KG1 (cell line): ENCODE results near the gene SDC4.

ENCODE experiments used
- DNase-seq: peaks from one replicate; lab custom pipeline; 2025; lab: John Stamatoyannopoulos, UW

The SDC4 gene

DNA sequence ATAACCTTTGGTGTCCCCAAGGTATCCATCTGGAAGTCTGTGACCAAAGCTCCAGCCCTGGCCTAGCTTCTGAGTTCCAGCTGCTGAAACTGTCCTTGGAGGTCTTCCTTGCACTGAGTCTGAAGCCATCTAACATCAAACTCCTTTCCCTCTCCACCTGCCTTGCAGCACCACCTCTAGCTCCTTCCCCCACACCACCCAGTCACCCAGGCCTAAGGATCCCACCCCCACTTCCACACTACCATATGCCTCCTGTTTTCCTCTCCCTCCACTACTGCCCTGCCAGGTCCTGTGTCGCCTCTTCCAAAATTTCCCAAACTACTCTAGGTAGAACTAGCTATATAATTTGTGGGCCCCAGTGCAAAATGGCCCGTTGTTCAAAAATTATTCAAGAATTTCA lies 29.3 kb downstream of the SDC4 start:
- no peak for DNase-seq

DNA sequence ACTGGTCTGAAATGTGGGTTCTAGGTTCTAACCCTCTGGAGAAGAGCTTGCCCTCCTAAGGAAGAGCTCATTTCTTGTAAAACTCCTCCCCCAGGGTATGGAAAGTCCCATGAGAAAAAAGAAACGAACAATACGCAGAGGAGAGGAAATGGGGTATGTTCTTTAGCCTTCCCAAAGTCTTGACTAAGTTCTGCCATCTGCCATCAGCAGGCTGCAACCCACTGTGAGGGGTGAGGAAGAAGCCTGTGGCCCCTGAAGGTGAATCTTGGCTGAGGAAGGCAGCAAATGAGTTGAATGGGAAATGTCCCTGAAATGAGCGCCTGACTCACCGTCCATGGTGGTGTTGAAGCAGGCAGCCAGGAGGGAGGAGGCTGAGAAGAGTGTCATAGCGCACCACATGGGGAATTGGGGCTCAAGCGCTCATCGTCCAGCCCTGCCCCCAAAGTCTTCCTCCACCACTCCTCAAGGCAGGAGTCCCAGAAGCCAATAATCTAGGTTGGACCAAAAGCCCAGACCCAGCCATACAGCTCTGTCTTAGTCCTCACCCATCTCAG lies 29.8 kb downstream of the SDC4 start:
- no peak for DNase-seq

GRCh38 chr20:45317826-45318225 lies 30.4 kb downstream of the SDC4 start:
- DNase-seq: no peak

DNA sequence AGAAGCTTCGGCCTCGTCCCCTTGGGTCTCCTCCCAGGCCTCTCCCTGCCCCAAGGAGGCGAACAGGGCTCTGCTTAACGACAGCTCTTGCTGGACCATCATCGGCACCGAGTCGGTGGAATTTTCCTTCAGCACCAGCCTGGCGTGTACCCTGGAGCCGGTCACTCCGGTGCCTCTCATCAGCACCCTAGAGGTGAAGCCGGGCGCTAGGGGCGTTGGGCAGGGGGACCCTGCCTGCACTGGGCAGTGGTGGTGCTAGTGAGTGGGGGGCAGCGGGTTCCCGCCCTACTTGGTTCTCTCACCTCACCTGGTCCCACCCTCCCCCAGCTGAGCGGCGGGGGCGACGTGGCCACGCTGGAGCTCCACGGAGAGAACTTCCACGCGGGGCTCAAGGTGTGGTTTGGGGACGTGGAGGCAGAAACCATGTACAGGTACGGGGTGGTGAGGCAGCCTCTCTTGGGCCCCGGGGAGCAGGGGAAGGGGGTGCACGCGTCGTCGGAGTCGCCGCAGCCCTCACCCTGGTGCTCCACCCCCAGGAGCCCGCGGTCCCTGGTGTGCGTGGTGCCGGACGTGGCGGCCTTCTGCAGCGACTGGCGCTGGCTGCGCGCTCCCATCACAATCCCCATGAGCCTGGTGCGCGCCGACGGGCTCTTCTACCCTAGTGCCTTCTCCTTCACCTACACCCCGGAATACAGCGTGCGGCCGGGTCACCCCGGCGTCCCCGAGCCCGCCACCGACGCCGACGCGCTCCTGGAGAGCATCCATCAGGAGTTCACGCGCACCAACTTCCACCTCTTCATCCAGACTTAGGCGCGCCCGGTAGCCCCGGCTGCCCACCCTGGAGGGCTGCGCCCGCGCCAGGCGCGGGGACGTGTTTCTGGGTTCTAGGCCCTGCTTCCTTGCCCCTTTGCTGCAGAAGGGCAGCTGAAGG lies 31.8 kb downstream of the SDC4 start:
- DNase-seq: no peak

GRCh38 chr20:45315672-45316071 lies 32.6 kb downstream of the SDC4 start:
- no peak for DNase-seq

DNA sequence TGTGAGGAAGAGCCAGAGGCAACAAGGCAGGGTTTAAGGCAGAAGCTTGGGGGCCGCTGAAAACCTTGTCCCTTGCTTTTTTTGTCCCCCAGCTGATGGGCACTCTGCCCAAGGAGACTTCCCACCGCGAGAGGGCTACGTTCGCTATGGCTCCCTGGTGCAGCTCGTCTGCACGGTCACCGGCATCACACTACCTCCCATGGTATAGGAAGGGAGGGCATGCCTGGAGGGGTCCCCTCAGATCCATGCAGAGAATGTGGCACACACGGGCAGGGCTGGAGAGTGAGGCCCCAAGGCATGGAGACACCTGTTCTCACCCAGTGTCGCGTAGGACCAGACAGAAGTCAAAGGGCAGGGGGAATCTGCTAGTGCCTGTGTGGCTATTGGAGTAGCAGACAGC lies 34.3 kb downstream of the SDC4 start:
- no peak for DNase-seq

GRCh38 chr20:45313065-45313695 lies 35.0 kb downstream of the SDC4 start:
- no peak for DNase-seq

DNA sequence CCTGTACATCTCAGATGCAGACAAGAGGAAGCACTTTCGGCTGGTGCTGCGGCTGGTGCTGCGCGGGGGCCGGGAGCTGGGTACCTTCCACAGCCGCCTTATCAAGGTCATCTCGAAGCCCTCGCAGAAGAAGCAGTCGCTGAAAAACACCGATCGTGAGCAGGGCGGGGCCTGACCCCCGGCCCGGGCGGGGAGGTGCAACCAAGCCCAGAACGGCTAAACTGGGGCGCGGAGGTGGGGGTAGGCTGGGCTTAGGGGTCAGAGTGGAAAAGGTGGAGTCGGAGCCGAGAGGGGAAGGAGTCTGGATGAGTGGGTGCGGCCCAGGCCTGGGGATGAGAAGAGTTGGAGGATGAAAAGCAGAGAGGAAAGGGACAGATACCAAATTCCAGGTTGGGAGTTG lies 36.0 kb downstream of the SDC4 start:
- no peak for DNase-seq

GRCh38 chr20:45311589-45312211 lies 36.5 kb downstream of the SDC4 start:
- DNase-seq: no peak

DNA sequence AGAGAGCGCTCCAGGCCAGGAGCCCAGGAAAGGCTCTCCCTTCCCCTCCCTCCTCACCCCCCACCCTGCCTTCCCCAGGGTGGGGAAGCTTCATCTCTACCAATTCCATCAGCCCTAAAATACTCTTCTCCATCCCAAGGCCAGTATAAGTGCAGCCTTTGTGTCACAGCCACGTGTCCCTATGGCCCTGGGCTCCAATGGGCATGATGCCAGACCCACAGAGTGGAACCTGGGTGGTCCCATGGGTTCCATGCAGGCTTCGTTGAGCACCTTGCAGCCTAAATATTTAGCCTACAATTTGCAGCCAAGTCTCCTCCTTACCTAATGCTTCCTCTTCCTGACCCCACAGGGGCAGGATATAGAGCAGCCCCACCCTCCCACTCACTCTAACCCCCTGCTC lies 39.1 kb downstream of the SDC4 start:
- no peak for DNase-seq

GRCh38 chr20:45308117-45308778 lies 40.0 kb downstream of the SDC4 start, which contains the start of gene MATN4:
MATN4 (minus strand) TSS chr20:45308299; CDS start chr20:45305582, 2,717 bp downstream.
- no peak for DNase-seq

DNA sequence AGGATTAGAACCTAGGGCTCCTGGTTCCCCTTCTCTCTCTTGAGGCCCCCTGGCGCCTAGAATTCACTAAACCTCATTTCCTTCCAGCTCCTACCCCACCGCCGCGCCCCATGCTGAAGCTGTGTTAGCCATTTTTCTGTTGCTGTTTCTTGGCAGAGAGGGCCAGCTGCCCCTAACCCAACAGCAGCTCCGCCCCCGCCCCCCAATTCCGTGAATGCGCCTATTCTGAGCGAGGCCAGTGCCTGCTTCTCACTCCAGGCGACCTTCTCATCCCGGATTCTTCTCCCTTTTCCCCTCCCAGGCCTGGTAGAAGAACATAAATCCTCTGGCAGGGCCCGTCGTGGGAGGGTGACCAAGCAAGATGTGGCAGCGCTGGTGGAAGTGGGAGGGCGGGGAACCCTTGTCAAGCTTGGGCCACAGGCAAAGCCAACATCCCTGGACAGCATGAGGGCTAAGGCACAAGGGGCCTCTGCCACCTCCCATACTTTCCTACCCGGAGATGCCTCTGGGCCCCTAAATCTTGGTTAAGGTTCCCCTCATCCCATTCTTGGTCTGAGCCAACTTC lies 41.1 kb downstream of the SDC4 start:
- DNase-seq: no peak

DNA sequence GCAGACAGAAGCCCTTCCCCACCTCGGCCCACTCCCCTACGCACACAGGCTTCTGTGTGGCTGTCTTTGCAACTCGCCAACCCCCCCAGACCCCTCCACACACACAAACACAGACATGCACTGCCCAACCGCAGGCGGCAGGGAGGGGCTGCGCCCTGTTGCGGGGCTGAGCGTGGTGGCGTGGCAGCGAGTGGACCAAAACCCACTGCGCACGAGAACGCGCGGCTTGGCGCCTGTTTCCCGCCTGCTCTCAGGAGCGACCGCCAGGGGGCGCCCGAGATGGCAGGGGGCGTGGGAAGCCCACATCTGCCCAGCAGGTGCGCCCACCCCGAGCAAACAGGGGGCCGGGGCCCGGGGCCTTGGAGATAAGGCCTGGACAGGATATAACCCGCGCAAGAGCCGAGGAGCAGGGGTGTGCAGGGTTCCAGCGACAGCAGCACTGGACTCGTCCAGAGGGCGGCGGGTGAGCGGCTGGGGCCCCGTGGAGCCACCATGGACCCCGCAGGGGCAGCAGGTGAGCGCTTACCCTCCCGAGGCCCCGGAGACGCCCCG lies 41.7 kb downstream of the SDC4 start, which contains the start of gene RBPJL:
Gene RBPJL (plus strand): TSS at position 410 of the 552 bp plus-strand sequence. CDS start 83 bp downstream, at position 493.
- no peak for DNase-seq

- DNase-seq: no peak
Measured at GRCh38 chr20:45305262-45305661, 43.0 kb downstream of the SDC4 start.

DNA sequence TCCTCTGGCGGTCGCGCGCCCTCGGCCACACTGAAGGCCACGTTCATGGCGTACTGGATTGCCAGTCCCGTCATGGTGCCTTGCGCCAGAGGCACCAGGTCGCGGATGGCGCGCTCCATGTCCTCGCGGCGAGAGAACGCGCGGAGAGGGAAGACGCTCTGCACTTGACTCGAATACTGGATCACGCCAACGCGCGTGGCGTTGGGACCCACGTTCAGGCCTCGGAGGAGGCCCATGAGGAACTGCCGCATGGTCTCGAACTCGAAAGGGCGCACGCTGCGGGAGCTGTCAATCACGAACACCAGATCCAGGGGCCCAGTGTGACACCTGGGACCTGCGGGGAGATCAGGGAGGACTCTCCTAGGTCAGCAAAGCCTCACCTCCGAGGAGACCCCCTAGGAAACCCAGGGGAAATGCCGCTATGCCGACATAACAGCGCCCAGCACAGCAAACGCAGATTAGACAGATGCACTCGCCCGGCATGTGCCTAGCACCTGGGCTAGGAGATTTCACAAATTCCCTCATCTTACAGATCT lies 43.7 kb downstream of the SDC4 start:
- no peak for DNase-seq

DNA sequence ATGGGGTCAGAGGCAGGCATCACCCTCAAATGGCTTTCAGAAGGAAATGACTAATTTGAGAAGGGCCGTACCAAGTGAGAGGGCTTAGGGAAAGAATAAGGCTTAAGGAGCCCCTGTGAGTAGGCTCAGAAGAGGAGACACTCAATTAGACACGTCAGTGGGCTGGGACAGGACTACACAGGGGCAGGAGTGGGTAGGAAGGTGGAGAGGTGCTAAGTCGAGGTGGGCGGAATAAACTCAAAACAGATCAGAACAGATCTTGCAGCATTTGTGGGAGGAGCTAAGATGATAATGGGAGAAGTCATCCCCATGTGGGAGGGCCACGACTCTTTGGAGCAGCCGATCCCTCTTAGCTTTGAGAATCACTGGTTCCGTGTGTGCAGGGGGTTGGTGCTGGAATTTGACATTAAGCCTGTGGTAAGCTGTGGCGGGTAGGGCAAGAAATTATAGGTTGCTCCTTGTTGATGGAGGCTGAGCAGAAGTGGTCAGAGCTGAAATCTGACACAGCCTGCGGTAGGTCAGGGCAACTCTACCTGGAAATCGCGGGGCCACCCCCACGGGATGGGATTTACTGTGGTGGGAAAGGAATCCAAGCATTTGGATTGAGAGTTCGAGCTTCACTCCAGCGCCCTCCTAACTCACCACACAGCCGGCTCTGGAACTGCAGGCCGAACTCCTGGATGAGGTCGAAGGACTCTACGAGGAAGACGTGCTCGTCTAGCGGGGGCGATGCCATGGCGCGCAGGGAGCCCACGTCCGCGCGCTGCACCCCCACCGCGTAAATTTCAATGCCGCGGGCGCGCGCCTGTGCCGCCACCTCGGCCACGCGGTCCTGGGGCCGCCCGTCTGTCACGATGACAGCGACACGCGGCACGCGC lies 44.4 kb downstream of the SDC4 start:
- DNase-seq: no peak

- no peak for DNase-seq
Measured at GRCh38 chr20:45301824-45302271, 46.4 kb downstream of the SDC4 start.

DNA sequence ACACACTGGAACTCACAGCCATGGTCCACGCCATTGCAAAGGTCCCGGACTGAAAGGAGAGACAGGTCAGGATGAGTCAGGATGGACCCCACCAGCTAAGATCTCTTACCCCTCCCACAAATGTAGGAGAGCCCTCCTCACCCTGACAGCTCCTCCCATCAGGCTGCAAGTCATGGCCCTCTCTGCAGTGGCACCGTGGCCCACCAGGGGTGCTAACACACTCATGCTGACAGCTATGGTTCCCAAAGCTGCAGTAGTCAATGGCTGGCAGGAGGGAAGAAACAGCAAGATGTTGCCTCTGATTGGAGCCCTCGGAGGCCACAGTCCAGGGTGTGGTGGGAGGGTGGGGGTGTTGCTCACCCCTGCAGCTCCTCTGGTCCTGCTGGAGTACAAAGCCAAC lies 47.3 kb downstream of the SDC4 start:
- no peak for DNase-seq

GRCh38 chr20:45299786-45300185 lies 48.4 kb downstream of the SDC4 start:
- DNase-seq: no peak
